ENCODE results near the gene SART1.
"Not testable (repeated sequence)": the region's sequence is repeated elsewhere in the genome, so short reads cannot be mapped to it uniquely, and the experiment has no call there.

The SART1 gene

DNA sequence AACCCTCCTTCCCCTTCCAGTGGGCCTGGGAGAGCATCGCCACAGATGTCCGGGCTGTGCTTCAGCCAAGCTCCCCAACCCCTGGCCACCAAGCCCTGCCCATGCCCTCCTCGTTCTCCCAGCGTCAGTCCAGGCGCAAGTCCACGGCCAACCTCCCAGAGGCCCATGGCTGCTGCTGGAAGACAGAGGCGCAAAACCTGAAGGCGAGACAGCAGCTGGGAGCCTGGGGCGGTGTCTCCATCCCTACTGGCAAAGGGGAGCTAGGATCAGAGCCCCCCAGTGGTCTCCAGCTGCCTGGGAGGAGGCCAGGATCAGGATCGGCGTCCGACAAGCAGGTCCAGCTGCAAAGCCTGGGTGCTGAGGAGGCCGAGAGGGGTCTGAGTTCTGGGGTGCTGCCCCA lies 14.4 kb upstream of the SART1 start:
- no peak for DNase-seq (ENCODE audit: low read depth)
- TF ChIP-seq, protein P1, sequence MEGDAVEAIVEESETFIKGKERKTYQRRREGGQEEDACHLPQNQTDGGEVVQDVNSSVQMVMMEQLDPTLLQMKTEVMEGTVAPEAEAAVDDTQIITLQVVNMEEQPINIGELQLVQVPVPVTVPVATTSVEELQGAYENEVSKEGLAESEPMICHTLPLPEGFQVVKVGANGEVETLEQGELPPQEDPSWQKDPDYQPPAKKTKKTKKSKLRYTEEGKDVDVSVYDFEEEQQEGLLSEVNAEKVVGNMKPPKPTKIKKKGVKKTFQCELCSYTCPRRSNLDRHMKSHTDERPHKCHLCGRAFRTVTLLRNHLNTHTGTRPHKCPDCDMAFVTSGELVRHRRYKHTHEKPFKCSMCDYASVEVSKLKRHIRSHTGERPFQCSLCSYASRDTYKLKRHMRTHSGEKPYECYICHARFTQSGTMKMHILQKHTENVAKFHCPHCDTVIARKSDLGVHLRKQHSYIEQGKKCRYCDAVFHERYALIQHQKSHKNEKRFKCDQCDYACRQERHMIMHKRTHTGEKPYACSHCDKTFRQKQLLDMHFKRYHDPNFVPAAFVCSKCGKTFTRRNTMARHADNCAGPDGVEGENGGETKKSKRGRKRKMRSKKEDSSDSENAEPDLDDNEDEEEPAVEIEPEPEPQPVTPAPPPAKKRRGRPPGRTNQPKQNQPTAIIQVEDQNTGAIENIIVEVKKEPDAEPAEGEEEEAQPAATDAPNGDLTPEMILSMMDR (IDR thresholded peaks at IDR 0.05; ENCODE audit: low read depth, low read length, missing control alignments): no peak
- H3K4me3 ChIP-seq (ENCODE audit: low read depth, low read length): no peak overlapping the region
- in situ Hi-C loops (cut with HindIII; ENCODE audit: low sequenced_read_pairs): no loop called here

DNA sequence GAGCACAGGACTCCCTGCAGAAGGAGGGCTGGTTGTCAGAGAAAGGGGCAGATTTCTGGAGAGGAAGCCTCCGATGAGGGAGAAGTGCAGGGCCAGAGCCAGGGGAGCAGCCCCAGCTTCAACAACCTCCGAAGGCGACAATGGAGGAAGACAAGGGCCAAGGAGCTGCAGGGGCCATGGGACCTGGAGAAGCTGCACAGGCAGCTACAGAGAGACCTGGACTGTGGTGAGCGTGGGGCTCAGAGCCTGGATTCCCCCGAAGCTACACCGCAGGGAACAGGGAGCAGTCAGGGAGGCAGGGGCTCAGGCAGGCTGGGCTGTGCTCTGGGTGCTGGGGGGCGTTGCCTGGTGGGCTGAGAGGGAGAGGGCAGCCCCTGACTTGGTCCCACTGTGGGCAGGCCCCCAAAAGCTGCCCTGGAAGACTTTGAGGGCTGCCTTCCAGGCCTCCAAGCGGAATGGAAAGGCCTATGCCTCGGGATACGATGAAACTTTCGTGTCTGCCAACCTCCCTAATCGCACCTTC lies 13.9 kb upstream of the SART1 start:
- H3K4me3 ChIP-seq (ENCODE audit: low read depth, low read length): no peak overlapping the region
- no peak for DNase-seq (ENCODE audit: low read depth)
- TF ChIP-seq, protein P1 (IDR thresholded peaks at IDR 0.05; ENCODE audit: low read depth, low read length, missing control alignments): no peak
- in situ Hi-C loops (cut with HindIII; ENCODE audit: low sequenced_read_pairs): no loop called here

- H3K4me3 ChIP-seq (ENCODE audit: low read depth, low read length); DNase-seq (ENCODE audit: low read depth); in situ Hi-C loops (cut with HindIII; ENCODE audit: low sequenced_read_pairs): not testable (repeated sequence)
Measured at GRCh38 chr11:65950711-65951110, 10.8 kb upstream of the SART1 start.

DNA sequence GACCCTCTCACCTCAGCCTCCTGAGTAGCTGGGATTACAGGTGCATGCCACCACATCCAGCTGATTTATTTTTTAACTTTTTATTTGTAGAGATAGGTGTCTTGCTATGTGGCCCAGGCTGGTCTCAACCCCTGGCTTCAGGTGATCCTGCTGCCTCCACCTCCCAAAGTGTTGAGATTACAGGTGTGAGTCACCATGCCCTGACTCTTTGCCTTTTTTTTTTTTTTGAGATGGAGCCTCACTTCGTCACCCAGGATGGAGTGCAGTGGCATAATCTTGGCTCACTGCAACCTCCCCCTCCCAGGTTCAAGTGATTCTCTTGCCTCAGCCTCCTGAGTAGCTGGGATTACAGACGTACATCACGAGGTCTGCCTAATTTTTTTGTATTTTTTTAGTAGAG lies 9.9 kb upstream of the SART1 start:
- H3K4me3 ChIP-seq (ENCODE audit: low read depth, low read length); in situ Hi-C loops (cut with HindIII; ENCODE audit: low sequenced_read_pairs); DNase-seq (ENCODE audit: low read depth): not testable (repeated sequence)

DNA sequence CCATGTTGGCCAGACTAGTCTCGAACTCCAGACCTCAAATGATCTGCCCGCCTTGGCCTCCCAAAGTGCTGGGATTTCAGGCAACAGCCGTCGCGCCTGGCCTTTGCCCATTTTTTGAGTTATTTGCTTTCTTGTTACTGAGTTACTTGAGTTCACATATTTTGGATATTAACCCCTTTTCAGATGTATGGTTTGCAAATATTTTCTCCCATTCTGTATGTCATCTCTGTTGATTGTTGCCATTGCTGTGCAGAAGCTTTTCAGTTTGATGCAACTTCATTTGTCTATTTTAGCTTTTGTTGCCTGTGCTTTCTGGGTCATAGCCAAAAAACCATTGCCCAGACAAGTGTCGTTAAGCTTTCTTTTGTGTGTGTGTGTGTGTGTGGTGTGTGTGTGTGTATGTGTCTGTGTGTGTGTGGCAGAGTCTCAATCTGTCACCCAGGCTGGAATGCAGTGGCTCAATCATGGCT lies 9.4 kb upstream of the SART1 start:
- TF ChIP-seq, protein P1 (IDR thresholded peaks at IDR 0.05; ENCODE audit: low read depth, low read length, missing control alignments): no peak
- in situ Hi-C loops (cut with HindIII; ENCODE audit: low sequenced_read_pairs): no loop called here
- no peak for DNase-seq (ENCODE audit: low read depth)
- H3K4me3 ChIP-seq (ENCODE audit: low read depth, low read length): no peak overlapping the region

DNA sequence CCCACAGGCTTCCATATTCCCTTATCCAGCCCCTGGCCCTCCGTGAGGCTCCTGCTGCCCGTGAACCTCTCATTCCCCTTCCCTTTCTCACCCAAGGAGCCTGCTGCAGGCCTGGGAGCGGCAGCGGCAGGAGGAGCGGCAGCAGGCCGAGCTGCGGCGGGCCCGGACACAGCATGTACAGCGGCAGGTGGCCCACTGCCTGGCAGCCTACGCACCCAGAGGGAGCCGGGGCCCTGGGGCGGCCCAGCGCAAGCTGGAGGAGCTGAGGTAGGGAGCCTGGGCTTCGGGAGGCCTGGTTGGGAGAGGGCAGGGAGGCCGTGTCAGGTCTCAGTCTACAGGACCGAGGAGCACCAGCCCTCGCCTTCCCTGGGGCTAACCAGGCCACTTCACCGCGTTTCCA lies 8.1 kb upstream of the SART1 start:
- no peak overlapping the region for H3K4me3 ChIP-seq (ENCODE audit: low read depth, low read length)
- in situ Hi-C loops (cut with HindIII; ENCODE audit: low sequenced_read_pairs): no loop called here
- TF ChIP-seq, protein P1 (IDR thresholded peaks at IDR 0.05; ENCODE audit: low read depth, low read length, missing control alignments): no peak
- DNase-seq (ENCODE audit: low read depth): no peak

DNA sequence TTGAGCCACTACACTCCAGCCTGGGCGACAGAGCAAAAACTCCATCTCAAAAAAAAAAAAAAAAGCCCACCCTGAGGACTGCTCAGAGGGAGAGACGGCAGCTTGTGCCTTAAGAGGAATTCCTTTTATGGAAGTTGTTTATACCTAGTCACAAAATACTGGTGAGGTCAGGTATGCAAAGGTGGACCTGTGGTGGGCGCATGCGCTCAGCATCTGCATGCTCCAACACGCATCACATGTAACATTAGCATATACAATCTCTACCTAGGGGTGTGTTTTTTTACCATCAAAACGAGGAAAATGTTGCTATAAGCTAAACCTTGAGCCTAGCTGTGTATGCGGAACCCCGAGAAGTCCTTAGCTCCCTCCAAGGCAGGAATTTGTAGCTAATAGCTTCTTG lies 6.8 kb upstream of the SART1 start:
- H3K4me3 ChIP-seq (ENCODE audit: low read depth, low read length): no peak overlapping the region
- TF ChIP-seq, protein P1 (IDR thresholded peaks at IDR 0.05; ENCODE audit: low read depth, low read length, missing control alignments): no peak
- no peak for DNase-seq (ENCODE audit: low read depth)
- in situ Hi-C loops (cut with HindIII; ENCODE audit: low sequenced_read_pairs): no loop called here

GRCh38 chr11:65958291-65958690 lies 3.2 kb upstream of the SART1 start:
- H3K4me3 ChIP-seq (ENCODE audit: low read depth, low read length): no peak overlapping the region
- in situ Hi-C loops (cut with HindIII; ENCODE audit: low sequenced_read_pairs): no loop called here
- DNase-seq (ENCODE audit: low read depth): no peak
- TF ChIP-seq, protein P1 (IDR thresholded peaks at IDR 0.05; ENCODE audit: low read depth, low read length, missing control alignments): no peak

All from astrocyte of the cerebellum (primary cell).